HEK293 (cell line): ENCODE data around the gene EXD3.

ENCODE experiments used
- TRIM28 ChIP-seq: IDR thresholded peaks from 2 replicates; pipeline ENCODE4 v1.6.1; 2011; ENCODE audit warnings: low read length, control low read depth, borderline replicate concordance
- ZBTB21 ChIP-seq: fragments of 450-650 bp; formaldehyde crosslinking; IDR thresholded peaks from 2 replicates; pipeline ENCODE4 v1.5.1; 2017; ENCODE audit warnings: missing biosample characterization, missing genetic modification characterization
- ZEB2 ChIP-seq: fragments of 450-650 bp; formaldehyde crosslinking; IDR thresholded peaks from 2 replicates; pipeline ENCODE4 v1.5.1; 2016; ENCODE audit warnings: missing biosample characterization, missing genetic modification characterization
- ZNF112 ChIP-seq: fragments of 450-650 bp; formaldehyde crosslinking; IDR thresholded peaks from 2 replicates; pipeline ENCODE4 v1.5.0; 2017; ENCODE audit warnings: missing biosample characterization, missing genetic modification characterization
- ZNF121 ChIP-seq: fragments of 450-650 bp; formaldehyde crosslinking; IDR thresholded peaks from 2 replicates; pipeline ENCODE4 v1.5.1; 2016; ENCODE audit warnings: missing biosample characterization, missing genetic modification characterization
- ZNF707 ChIP-seq: fragments of 450-650 bp; formaldehyde crosslinking; IDR thresholded peaks from 2 replicates; pipeline ENCODE4 v1.5.1; 2016; ENCODE audit warnings: missing biosample characterization, missing genetic modification characterization
- ZSCAN30 ChIP-seq: fragments of 450-650 bp; IDR thresholded peaks from 2 replicates; pipeline ENCODE4 v1.5.1; 2018; ENCODE audit warnings: missing biosample characterization, mild to moderate bottlenecking, missing genetic modification characterization, moderate library complexity
- TF ChIP-seq, protein P1 (sequence below): fragments of 450-650 bp; formaldehyde crosslinking; IDR thresholded peaks from 2 replicates; pipeline ENCODE4 v1.5.1; 2016; ENCODE audit warnings: missing biosample characterization, missing genetic modification characterization
- TF ChIP-seq, protein P2 (sequence below): fragments of 450-650 bp; formaldehyde crosslinking; IDR thresholded peaks from 2 replicates; pipeline ENCODE4 v1.5.1; 2016; ENCODE audit warnings: missing biosample characterization, missing genetic modification characterization
- TF ChIP-seq, protein P3 (sequence below): fragments of 450-650 bp; formaldehyde crosslinking; IDR thresholded peaks from 2 replicates; pipeline ENCODE4 v1.5.1; 2016; ENCODE audit warnings: missing biosample characterization, missing genetic modification characterization
- TF ChIP-seq, protein P4 (sequence below): fragments of 450-650 bp; formaldehyde crosslinking; IDR thresholded peaks from 2 replicates; pipeline ENCODE4 v1.5.1; 2017; ENCODE audit warnings: missing biosample characterization, missing genetic modification characterization
- TF ChIP-seq, protein P5 (sequence below): fragments of 450-650 bp; formaldehyde crosslinking; IDR thresholded peaks from 2 replicates; pipeline ENCODE4 v1.5.1; 2017; ENCODE audit warnings: missing biosample characterization, missing genetic modification characterization

DNA sequence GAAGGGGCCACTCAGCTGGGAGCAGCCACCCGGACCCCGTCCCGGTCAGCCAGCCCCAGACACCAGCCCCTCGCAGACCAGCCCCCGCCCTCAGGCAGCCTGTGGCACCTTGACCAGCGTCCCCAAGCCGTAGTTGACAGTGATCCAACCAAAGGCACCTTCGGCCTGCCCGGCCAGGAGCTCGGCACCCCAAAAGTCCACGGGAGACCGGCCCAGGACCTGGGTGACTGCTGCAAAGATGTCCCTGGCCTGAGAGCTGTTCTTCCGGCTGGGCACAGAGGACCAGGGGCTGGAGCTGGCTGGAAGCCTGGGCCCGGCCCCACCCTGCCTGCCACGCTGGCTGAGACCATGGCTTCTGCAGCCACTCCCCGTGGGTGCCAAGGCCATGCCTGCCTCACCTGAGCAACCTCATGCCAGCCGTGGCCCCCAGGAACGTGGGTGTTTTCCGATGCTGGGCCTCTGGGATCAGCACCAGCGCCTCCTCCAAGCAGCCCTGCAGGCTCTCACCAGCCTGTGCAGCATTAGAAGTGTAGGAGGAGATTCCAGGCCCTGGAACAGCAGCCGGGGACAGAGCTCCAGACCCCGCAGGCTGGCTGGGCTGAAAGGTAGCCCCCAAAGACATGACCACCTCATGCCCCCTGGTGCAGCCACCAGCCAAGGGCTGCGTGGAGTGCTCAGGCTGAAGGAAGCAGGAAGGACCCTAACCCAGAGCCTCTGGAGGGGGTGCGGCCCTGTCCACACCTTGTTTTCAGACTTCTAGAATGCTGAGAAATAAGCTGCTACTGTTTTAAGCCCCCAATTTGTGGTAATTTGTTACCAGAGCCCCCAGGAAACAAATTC is 14.0 kb upstream of the EXD3 start:
- TF ChIP-seq, protein P1, sequence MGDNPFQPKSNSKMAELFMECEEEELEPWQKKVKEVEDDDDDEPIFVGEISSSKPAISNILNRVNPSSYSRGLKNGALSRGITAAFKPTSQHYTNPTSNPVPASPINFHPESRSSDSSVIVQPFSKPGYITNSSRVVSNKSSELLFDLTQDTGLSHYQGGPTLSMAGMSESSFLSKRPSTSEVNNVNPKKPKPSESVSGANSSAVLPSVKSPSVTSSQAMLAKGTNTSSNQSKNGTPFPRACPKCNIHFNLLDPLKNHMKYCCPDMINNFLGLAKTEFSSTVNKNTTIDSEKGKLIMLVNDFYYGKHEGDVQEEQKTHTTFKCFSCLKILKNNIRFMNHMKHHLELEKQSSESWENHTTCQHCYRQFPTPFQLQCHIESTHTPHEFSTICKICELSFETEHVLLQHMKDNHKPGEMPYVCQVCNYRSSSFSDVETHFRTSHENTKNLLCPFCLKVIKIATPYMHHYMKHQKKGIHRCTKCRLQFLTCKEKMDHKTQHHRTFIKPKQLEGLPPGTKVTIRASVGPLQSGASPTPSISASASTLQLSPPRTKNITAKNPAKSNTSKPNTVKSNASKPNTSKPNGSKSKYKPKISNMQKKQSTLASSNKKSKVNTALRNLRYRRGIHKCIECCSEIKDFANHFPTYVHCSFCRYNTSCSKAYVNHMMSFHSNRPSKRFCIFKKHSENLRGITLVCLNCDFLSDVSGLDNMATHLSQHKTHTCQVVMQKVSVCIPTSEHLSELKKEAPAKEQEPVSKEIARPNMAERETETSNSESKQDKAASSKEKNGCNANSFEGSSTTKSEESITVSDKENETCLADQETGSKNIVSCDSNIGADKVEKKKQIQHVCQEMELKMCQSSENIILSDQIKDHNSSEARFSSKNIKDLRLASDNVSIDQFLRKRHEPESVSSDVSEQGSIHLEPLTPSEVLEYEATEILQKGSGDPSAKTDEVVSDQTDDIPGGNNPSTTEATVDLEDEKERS (tag by site-specific recombination), result no peak
- TF ChIP-seq, protein P2, sequence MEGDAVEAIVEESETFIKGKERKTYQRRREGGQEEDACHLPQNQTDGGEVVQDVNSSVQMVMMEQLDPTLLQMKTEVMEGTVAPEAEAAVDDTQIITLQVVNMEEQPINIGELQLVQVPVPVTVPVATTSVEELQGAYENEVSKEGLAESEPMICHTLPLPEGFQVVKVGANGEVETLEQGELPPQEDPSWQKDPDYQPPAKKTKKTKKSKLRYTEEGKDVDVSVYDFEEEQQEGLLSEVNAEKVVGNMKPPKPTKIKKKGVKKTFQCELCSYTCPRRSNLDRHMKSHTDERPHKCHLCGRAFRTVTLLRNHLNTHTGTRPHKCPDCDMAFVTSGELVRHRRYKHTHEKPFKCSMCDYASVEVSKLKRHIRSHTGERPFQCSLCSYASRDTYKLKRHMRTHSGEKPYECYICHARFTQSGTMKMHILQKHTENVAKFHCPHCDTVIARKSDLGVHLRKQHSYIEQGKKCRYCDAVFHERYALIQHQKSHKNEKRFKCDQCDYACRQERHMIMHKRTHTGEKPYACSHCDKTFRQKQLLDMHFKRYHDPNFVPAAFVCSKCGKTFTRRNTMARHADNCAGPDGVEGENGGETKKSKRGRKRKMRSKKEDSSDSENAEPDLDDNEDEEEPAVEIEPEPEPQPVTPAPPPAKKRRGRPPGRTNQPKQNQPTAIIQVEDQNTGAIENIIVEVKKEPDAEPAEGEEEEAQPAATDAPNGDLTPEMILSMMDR, result no peak
- TF ChIP-seq ZNF121, result no peak
- no peak for TF ChIP-seq ZSCAN30 (tag by site-specific recombination)
- TF ChIP-seq, protein P3, sequence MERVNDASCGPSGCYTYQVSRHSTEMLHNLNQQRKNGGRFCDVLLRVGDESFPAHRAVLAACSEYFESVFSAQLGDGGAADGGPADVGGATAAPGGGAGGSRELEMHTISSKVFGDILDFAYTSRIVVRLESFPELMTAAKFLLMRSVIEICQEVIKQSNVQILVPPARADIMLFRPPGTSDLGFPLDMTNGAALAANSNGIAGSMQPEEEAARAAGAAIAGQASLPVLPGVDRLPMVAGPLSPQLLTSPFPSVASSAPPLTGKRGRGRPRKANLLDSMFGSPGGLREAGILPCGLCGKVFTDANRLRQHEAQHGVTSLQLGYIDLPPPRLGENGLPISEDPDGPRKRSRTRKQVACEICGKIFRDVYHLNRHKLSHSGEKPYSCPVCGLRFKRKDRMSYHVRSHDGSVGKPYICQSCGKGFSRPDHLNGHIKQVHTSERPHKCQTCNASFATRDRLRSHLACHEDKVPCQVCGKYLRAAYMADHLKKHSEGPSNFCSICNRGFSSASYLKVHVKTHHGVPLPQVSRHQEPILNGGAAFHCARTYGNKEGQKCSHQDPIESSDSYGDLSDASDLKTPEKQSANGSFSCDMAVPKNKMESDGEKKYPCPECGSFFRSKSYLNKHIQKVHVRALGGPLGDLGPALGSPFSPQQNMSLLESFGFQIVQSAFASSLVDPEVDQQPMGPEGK (tag by site-specific recombination), result no peak
- TF ChIP-seq ZEB2, result no peak
- TF ChIP-seq ZNF112 (tag by site-specific recombination), result no peak
- no peak for TF ChIP-seq ZBTB21 (tag by site-specific recombination)
- TF ChIP-seq, protein P4, sequence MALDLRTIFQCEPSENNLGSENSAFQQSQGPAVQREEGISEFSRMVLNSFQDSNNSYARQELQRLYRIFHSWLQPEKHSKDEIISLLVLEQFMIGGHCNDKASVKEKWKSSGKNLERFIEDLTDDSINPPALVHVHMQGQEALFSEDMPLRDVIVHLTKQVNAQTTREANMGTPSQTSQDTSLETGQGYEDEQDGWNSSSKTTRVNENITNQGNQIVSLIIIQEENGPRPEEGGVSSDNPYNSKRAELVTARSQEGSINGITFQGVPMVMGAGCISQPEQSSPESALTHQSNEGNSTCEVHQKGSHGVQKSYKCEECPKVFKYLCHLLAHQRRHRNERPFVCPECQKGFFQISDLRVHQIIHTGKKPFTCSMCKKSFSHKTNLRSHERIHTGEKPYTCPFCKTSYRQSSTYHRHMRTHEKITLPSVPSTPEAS (tag by site-specific recombination), result no peak
- TF ChIP-seq, protein P5, sequence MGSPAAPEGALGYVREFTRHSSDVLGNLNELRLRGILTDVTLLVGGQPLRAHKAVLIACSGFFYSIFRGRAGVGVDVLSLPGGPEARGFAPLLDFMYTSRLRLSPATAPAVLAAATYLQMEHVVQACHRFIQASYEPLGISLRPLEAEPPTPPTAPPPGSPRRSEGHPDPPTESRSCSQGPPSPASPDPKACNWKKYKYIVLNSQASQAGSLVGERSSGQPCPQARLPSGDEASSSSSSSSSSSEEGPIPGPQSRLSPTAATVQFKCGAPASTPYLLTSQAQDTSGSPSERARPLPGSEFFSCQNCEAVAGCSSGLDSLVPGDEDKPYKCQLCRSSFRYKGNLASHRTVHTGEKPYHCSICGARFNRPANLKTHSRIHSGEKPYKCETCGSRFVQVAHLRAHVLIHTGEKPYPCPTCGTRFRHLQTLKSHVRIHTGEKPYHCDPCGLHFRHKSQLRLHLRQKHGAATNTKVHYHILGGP (tag by site-specific recombination), result no peak
- TF ChIP-seq ZNF707 (tag by site-specific recombination), result no peak
- TF ChIP-seq TRIM28, result no peak
